Epithelial cell of prostate (primary cell): ENCODE results near the gene TRPC4AP.

Experiments
- DNase-seq: peaks from one replicate; pipeline ENCODE4 v3.0.0-alpha.2; 2011; ENCODE audit warnings: low read depth, low spot score
- H3K27ac ChIP-seq: fragments of 450-650 bp; 2 replicates; pipeline ENCODE4 v1.5.1; 2017; ENCODE audit warnings: mild to moderate bottlenecking

Gene TRPC4AP

DNA sequence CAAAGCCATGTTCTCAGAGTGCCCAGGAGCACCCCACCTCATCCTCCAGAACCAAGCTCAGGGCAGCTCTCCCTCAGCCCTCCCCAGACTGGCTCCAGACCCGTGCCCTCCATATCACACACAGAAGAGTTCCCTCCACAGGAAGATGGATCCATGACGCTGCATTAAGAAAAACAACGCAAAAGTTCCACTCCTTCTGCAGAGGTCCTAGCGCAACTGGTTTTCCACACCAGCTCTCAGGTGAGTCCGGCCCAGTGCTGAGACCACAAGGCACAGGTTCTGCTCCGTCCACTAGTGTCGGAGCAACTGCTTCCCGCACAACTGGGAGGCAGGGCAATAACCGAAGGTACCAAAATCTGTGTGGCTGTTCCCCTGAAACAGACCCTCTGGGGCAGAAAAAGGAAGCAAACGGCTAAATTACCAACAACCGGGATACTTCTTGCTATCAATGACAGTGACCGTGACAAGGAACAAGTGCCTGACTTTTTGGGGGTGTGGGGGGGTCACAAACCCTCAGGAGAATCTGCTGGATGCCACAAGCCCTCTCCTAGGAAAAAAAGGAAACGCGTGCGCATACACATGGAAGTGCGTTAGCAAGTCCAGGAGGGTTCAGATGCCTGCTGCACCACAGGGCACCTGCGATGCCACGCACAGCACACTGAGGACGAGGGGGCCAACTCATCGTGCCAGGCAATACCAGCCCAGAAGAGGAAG lies 87.7 kb downstream of the TRPC4AP start:
- DNase-seq, result no peak
- H3K27ac ChIP-seq, result no peak overlapping the region

- H3K27ac ChIP-seq, result no peak overlapping the region
- no peak for DNase-seq
Observed at GRCh38 chr20:35004051-35004725, 88.4 kb downstream of the TRPC4AP start.

- H3K27ac ChIP-seq, result no peak overlapping the region
- DNase-seq, result no peak
Observed at GRCh38 chr20:35003211-35004031, 89.2 kb downstream of the TRPC4AP start.

GRCh38 chr20:35002426-35003210 lies 90.0 kb downstream of the TRPC4AP start:
- H3K27ac ChIP-seq, result no peak overlapping the region
- DNase-seq, result no peak

- no peak overlapping the region for H3K27ac ChIP-seq
- DNase-seq, result no peak
Observed at GRCh38 chr20:35001596-35002362, 90.8 kb downstream of the TRPC4AP start.

DNA sequence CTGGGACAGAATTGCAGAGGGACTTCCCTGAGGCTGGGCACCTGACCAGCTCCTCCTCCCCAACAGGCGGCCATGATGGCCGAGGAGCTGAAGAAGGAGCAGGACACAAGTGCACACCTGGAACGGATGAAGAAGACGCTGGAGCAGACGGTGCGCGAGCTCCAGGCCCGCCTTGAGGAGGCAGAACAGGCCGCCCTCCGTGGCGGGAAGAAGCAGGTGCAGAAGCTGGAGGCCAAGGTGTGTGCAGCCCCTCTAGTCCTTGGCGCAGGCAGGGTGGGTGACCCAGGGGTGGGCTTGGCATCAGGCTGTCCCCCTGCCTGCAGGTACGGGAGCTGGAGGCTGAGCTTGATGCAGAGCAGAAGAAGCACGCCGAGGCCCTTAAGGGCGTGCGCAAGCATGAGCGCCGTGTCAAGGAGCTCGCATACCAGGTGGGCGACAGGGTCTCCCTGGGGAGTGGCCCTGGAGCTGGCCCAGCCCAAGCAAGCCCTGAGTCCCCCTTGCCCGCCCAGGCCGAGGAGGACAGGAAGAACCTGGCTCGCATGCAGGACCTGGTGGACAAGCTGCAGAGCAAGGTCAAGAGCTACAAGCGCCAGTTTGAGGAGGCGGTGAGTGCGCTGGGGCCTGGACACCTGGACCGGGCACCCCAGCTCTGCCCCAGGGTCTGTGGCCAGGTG lies 91.5 kb downstream of the TRPC4AP start:
- DNase-seq, result no peak
- no peak overlapping the region for H3K27ac ChIP-seq

DNA sequence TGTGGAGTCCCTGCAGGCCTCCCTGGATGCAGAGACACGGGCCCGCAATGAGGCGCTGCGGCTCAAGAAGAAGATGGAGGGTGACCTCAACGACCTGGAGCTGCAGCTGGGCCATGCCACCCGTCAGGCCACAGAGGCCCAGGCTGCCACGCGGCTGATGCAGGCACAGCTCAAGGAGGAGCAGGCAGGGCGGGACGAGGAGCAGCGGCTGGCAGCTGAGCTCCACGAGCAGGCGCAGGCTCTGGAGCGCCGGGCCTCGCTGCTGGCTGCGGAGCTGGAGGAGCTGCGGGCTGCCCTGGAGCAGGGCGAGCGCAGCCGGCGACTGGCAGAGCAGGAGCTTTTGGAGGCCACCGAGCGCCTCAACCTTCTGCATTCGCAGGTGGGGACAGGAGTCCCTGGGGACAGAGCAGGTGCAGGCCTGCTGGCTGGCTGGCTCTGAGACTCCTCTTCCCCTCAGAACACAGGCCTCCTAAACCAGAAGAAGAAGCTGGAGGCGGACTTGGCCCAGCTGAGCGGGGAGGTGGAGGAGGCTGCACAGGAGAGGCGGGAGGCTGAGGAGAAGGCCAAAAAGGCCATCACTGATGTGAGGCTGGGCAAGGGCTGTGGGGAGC lies 92.2 kb downstream of the TRPC4AP start:
- no peak for DNase-seq
- H3K27ac ChIP-seq, result no peak overlapping the region

DNA sequence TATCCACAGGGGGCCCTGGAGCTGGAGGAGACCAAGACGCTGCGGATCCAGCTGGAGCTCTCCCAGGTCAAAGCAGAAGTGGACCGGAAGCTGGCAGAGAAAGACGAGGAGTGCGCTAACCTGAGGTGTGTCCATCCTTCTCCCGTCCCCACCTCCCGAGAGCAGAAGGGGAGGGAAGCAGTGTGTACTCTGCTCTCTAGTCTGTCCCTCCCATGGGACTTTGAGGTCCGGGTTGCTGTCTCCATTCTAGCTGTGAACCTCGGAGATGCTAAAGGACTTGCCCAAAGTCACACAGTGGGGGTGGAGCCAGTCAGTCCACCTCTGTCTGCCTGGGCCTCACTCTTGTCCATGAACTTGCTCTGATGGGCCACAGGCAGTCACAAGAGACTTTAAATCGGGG lies 92.8 kb downstream of the TRPC4AP start:
- no peak overlapping the region for H3K27ac ChIP-seq
- no peak for DNase-seq

DNA sequence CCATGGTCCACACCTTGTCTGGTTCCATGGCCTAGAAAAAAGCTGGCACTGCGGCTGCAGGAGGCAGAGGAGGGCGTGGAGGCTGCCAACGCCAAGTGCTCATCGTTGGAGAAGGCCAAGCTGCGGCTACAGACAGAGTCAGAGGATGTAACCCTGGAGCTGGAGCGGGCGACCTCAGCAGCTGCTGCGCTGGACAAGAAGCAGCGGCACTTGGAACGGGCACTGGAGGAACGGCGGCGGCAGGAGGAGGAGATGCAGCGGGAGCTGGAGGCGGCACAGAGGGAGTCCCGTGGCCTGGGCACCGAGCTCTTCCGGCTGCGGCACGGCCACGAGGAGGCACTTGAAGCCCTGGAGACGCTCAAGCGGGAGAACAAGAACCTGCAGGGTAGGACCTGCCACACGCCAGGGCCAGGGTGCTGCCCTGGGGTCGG lies 93.6 kb downstream of the TRPC4AP start:
- no peak for DNase-seq

GRCh38 chr20:34998331-34998950 lies 94.2 kb downstream of the TRPC4AP start:
- H3K27ac ChIP-seq, result no peak overlapping the region
- no peak for DNase-seq

More for the DNA sequence above, 93.6 kb downstream of the TRPC4AP start:
- no peak overlapping the region for H3K27ac ChIP-seq

- DNase-seq, result no peak
- no peak overlapping the region for H3K27ac ChIP-seq
Observed at GRCh38 chr20:34997774-34998173, 94.8 kb downstream of the TRPC4AP start.

DNA sequence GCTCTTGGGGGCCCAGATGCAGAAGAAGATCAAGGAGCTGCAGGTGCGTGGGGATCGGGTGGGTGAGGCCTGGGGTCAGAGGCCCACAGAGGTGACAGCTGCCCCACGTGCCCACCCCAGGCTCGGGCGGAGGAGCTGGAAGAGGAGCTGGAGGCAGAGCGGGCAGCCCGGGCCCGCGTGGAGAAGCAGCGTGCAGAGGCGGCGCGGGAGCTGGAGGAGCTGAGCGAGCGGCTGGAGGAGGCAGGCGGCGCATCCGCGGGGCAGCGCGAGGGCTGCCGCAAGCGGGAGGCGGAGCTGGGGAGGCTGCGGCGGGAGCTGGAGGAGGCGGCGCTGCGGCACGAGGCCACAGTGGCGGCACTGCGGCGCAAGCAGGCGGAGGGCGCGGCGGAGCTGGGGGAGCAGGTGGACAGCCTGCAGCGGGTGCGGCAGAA lies 95.5 kb downstream of the TRPC4AP start:
- DNase-seq, result no peak
- H3K27ac ChIP-seq, result no peak overlapping the region

GRCh38 chr20:34996243-34997028 lies 96.2 kb downstream of the TRPC4AP start:
- DNase-seq, result no peak
- H3K27ac ChIP-seq, result no peak overlapping the region

DNA sequence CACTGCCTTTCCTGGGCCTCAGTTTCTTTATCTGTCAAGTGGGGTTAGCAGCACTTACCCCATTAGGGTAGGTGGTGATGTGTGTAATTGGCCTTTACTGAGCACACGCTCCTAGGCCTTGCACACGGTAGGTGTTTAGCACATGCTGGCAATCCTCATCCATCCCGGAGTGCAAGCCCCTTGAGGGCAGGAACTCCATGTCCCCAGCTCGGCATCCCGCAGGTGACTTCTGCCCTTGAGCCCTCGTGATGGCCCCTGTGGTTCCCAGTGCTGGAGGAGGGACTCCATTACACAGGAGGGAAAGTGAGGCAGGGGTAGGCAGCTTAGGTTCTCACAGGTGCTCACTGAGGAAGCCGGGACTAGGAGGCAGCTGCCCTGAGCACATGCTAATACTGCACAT lies 96.9 kb downstream of the TRPC4AP start:
- H3K27ac ChIP-seq, result no peak overlapping the region
- DNase-seq, result no peak

GRCh38 chr20:34995192-34995591 lies 97.4 kb downstream of the TRPC4AP start:
- no peak for DNase-seq
- no peak overlapping the region for H3K27ac ChIP-seq

GRCh38 chr20:34994509-34995131 lies 98.0 kb downstream of the TRPC4AP start:
- no peak for DNase-seq
- no peak overlapping the region for H3K27ac ChIP-seq

DNA sequence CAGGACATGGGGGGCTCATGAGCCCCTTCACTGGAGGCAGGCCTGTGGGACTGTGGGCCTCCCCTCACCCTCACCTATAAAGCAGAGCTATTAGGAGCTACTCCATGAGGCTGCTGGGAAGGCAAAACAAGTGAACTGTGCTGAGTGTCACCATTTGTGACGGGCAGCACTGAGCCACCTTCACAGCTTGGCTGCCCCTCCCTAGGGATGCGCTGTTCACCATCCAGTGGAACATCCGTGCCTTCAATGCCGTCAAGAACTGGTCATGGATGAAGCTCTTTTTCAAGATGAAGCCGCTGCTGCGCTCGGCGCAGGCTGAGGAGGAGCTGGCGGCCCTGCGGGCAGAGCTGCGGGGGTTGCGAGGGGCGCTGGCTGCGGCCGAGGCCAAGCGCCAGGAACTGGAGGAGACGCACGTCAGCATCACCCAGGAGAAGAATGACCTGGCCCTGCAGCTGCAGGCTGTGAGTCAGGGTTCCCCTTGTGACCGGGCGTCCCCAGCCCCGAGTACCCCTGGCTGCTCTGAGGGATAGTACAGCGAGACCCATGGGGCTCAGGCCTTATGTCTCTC lies 98.6 kb downstream of the TRPC4AP start:
- no peak overlapping the region for H3K27ac ChIP-seq
- no peak for DNase-seq
